ENCODE measurements around the gene APBA1.

DNA sequence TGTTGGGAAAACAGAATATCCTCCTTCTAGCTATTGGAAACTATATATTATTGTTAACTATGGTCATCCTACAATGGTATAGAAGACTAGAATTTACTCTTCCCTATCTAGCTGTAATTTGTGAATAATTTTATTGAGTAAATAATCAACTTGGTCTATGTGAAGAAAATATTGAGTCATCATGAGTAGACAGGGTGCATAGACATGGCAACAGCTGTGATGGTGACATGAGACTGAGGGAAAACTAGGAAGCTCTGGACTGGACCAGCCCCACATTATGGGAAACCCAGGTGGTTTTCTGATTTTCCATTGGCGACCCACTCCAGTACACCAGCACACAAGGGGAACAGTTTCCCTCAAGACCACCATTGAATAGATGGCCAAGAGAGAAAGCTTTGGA is 95.0 kb downstream of the APBA1 start:
- TF ChIP-seq, protein P1, sequence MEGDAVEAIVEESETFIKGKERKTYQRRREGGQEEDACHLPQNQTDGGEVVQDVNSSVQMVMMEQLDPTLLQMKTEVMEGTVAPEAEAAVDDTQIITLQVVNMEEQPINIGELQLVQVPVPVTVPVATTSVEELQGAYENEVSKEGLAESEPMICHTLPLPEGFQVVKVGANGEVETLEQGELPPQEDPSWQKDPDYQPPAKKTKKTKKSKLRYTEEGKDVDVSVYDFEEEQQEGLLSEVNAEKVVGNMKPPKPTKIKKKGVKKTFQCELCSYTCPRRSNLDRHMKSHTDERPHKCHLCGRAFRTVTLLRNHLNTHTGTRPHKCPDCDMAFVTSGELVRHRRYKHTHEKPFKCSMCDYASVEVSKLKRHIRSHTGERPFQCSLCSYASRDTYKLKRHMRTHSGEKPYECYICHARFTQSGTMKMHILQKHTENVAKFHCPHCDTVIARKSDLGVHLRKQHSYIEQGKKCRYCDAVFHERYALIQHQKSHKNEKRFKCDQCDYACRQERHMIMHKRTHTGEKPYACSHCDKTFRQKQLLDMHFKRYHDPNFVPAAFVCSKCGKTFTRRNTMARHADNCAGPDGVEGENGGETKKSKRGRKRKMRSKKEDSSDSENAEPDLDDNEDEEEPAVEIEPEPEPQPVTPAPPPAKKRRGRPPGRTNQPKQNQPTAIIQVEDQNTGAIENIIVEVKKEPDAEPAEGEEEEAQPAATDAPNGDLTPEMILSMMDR (IDR thresholded peaks at IDR 0.05) = no peak
- TF ChIP-seq POLR2A (IDR thresholded peaks at IDR 0.05) = no peak
